PFSK-1 (cell line): ENCODE results near the gene E2F1.

Experiments used
- POLR2AphosphoS5 ChIP-seq: IDR thresholded peaks from 2 replicates; pipeline ENCODE4 v1.6.1; 2012; ENCODE audit warnings: low read depth, mild to moderate bottlenecking, control low read depth, low read length, moderate library complexity
- SIN3A ChIP-seq: IDR thresholded peaks from 2 replicates; pipeline ENCODE4 v1.6.1; 2012; ENCODE audit warnings: mild to moderate bottlenecking, low read length, moderate library complexity, borderline replicate concordance; ENCODE audit not compliant: insufficient read depth

- TF ChIP-seq POLR2AphosphoS5 (no peak), SIN3A (no peak)
Measured at GRCh38 chr20:33681728-33682353, 4.3 kb downstream of the E2F1 start.
